GM12873 (cell line): ENCODE results near the gene BBS9.

Source experiments
- TF ChIP-seq, protein P1 (sequence below): IDR thresholded peaks from 2 replicates; pipeline ENCODE4 v1.5.1; 2012; ENCODE audit warnings: low read depth, mild to moderate bottlenecking, moderate library complexity, low read length, control low read depth; ENCODE audit not compliant: insufficient read depth; ENCODE audit errors: missing control alignments

The BBS9 gene

DNA sequence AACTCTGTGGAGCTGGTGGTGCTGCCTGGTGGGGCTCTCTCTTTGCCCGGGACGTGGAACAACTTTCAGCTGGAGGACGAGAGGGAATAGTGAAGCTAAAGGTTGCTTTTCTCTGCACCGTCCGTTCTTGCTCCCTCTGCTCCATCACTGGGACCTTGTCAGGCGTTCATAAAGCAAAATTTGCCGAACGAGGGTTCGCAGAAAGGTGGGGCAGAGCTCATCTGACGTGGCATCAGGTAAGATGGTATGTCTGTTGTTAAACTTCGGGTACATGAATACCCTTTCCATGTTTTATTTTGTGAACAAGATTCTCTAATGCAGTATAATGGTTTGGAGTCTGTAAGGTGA lies 416 bp downstream of the BBS9 start:
- TF ChIP-seq, protein P1, sequence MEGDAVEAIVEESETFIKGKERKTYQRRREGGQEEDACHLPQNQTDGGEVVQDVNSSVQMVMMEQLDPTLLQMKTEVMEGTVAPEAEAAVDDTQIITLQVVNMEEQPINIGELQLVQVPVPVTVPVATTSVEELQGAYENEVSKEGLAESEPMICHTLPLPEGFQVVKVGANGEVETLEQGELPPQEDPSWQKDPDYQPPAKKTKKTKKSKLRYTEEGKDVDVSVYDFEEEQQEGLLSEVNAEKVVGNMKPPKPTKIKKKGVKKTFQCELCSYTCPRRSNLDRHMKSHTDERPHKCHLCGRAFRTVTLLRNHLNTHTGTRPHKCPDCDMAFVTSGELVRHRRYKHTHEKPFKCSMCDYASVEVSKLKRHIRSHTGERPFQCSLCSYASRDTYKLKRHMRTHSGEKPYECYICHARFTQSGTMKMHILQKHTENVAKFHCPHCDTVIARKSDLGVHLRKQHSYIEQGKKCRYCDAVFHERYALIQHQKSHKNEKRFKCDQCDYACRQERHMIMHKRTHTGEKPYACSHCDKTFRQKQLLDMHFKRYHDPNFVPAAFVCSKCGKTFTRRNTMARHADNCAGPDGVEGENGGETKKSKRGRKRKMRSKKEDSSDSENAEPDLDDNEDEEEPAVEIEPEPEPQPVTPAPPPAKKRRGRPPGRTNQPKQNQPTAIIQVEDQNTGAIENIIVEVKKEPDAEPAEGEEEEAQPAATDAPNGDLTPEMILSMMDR: no peak

DNA sequence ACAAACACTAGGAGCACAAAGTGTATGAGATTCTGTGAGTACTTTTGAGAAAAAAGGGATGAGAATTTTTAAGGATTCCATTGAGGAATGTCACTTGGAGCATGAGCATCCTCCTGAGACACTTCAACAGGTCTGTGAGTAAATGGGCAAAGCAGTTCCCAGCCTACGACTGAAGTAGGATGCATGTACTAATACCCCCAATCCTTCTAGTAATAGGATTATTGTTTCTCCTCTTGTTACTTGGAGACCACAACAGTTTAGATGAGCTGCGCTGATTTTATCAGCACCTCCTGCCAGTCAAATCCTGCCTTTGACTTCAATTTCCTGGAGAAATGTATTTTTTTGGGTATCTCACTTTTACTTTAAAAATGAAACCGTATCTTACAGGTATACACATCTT lies 820 bp downstream of the BBS9 start:
- TF ChIP-seq, protein P1: no peak

DNA sequence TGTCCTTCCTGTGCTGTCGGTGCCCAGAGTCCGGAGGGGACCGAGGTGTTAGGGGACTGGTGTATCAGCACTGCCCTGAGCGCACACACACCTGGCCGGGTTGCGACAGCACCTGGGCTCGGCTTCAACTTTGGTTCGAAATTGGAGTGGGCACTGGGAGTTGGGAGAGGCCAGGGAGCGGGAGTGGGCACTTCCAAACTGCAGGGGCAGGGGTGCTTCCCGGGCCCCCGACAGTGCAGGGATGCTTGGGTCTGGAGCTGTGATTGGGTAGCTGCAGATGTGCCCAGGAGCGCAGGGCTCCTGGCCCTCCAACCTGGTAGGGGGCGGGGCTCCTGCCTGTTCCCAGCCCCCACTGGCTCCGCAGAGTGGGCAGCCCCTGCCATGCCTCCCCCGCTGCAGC lies 7.7 kb downstream of the BBS9 start:
- TF ChIP-seq, protein P1: no peak

DNA sequence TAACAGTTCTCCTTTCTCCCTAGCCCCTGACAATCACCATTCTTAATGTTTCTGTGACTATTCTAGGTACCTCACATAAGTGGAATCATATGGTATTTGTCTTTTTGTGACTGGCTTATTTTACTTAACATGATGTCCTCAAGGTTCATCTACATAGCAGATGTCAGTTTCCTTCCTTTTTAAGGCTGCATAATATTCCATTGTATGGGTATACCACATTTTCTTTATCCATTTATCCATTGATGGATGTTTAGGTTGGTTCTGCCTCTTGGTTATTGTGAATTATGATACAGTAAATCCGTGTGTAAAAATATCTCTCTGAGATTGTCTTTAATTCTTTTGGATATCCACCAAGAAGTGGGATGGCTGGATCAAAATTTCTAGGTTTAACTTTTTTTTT lies 13.2 kb downstream of the BBS9 start:
- TF ChIP-seq, protein P1: no peak

DNA sequence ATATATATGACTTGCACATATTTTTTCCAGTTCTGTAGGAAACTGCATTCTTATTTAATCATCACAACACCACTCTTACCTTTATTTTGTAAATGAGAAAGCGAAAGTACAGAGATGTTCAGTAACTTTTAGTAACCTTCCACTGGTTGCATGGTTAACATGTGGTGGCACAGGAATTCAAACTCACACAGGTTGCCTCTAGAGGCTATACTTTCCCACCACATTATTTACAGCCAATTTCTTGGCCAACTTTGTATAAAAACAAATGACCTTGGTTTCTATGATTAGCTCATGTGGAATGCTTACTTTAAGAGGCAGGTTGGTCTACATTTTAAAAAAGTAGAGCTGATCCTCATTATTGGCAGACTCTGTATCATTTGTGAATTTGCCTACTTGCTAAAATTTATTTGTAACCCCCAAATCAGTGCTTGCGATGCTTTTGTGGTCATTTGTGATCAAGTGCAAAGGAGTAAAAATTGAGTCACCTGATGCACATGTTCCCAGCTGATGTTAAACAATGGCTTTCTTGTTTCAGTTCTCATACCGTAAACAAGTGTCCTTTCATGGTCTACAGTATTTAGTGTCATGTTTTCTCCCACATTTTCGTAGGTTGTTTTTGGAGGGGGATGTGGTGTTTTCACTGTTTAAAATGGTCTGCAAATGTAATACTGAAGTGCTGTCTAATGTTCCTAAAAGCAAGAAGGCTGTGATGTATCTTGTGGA lies 14.8 kb downstream of the BBS9 start:
- TF ChIP-seq, protein P1: no peak

DNA sequence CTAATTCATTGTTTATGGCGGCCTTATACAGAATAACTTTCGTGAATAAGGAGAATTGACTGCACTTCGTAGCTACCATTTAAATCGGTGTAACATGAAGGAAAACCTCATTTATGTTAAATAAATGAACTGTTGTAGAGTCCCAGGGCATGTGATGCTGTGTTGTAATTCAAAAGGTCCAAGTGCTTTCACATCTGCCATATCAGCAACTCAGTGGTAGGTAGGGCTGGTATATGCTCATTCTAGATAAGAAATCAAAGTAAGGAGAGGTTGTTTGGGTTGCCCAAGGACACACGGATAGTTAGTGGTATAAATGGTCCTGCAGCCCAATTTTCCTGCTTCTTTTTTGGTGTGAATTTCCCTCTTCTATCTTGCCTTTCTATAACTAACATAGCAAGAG lies 15.8 kb downstream of the BBS9 start:
- TF ChIP-seq, protein P1: no peak

DNA sequence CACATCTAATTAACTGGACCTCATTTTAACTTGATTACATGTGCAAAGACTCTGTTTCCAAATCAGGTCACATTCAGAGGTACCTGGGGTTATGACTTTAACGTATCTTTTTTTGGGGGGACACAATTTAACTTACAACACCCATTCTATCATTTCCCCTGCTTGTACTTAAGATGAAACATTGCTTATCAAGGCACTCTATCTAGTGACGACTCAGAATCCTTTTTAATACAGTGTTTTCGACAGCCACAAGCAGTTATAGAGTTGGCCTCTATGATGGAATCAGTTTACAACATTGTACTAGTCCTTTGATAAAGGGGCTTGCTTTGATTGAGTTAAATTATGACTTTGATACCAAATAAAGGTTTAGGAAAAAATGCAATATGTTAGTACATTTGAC lies 22.7 kb downstream of the BBS9 start:
- TF ChIP-seq, protein P1: no peak

DNA sequence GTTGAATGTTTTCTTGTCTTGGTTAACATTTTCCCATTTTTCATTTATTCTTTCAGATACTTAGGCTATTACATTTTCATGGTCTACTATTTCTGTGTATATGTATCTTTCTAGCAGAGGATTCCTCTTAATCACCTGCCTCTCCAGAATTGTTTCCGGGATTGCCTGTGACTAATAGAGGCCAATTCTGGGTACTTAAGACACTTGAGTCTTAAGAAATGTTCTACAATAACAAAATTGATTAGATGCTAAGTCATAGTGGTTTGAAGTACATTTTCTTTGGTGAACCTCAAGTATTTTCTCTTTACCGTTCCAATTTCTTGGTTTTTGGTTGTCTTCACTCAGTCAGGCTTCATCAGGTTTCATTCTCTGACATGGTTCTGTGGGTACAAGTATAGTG lies 26.4 kb downstream of the BBS9 start:
- TF ChIP-seq, protein P1: no peak
